Left lung (tissue), 10 donors: Measurements from ENCODE around the gene MTUS2. TPM values are rescaled to one million over a fixed set of nuclear protein-coding genes. Genes with fewer than 3 reads are reported as not detected.
A peak's percentile ranks its signal among the peaks of the same experiment; 100 is the strongest.
"Not testable (repeated sequence)": the region's sequence is repeated elsewhere in the genome, so short reads cannot be mapped to it uniquely, and the experiment has no call there.

Source experiments
- ATAC-seq: fragments of 200-7000 bp; cut with Tn5 transposase; one replicate; pipeline ENCODE4 v1.9.1; 2020; ENCODE audit warnings: moderate library complexity
- DNase-seq, 4 donors: peaks; one replicate each; pipeline ENCODE4 v3.0.0-alpha.2; 2013 to 2020
- H3K27ac ChIP-seq, 2 donors: fragments of 200-600 bp; sonication (generic) in 1 of 2; one replicate each; pipeline versions ENCODE4 v1.5.0 to v1.8.0; 2020 to 2021
- H3K27me3 ChIP-seq, 2 donors: fragments of 200-600 bp; sonication (generic) in 1 of 2; one replicate each; pipeline versions ENCODE4 v1.5.0 to v1.8.0; 2020 to 2021
- H3K36me3 ChIP-seq, 2 donors: fragments of 200-600 bp; sonication (generic) in 1 of 2; one replicate each; pipeline versions ENCODE4 v1.5.0 to v1.8.0; 2020 to 2021
- H3K4me1 ChIP-seq, 2 donors: fragments of 200-600 bp; one replicate each; pipeline ENCODE4 v1.8.0; 2021
- H3K4me3 ChIP-seq, 2 donors: fragments of 200-600 bp; sonication (generic) in 1 of 2; one replicate each; pipeline versions ENCODE4 v1.5.0 to v1.8.0; 2020 to 2021; ENCODE audit warnings: mild to moderate bottlenecking in 1 of 2
- H3K9me3 ChIP-seq, 2 donors: fragments of 200-600 bp; sonication (generic) in 1 of 2; one replicate each; pipeline versions ENCODE4 v1.5.0 to v1.8.0; 2020 to 2021
- CTCF ChIP-seq, 2 donors: fragments of 200-600 bp; sonication (generic) in 1 of 2; IDR thresholded peaks; one replicate each; pipeline versions ENCODE4 v1.5.0 to v1.8.0; 2021; ENCODE audit warnings: antibody characterized with exemption in 2 of 2
- intact Hi-C, 2 donors: fragments of 100-400 bp; cut with DNase I; formaldehyde crosslinking; loops; one replicate each; pipeline versions ENCODE4 v1.11.2 to v1.14.2; 2022
- polyA plus RNA-seq, 6 donors: library from polyadenylated mRNA; unstranded; fragments of 120-200 nt; gene quantifications; one replicate each; pipeline ENCODE4 v1.2.1, GENCODE V29; 2013; ENCODE audit not compliant: insufficient read length in 6 of 6
- total RNA-seq, 2 donors: library from RNA; stranded (reverse); fragmentation: NEBNext Ultra II Directional; extraction: Animal tissue kit (Norgen Biotek cat#: 25700); gene quantifications; one replicate each; pipeline ENCODE4 v1.2.1, GENCODE V29; 2021
- donor health status: DM: no; HTN: yes; CAD: no.
- donor health status: DM: no; HTN: no; CAD: no.

The MTUS2 gene
- total and polyA plus RNA-seq, 8 donors = 0.21 to 0.92 (median 0.50) TPM

GRCh38 chr13:28984825-28985224 is 164.7 kb downstream of the MTUS2 start:
- Histone ChIP-seq H3K4me1 (no peaks in the 10 kb centered on the region), H3K9me3 (no peaks in the 10 kb centered on the region), H3K4me3 (no peak overlapping the region), H3K36me3 (no peaks in the 10 kb centered on the region), H3K27me3 (peaks cover 0 to 32% of the 10 kb centered on the region in 2 donors), H3K27ac (no peak overlapping the region)
- intact Hi-C loops = no loop called here
- no peak for TF ChIP-seq CTCF (IDR thresholded peaks at IDR 0.05)
- no peak for DNase-seq
- ATAC-seq = no peak

- intact Hi-C loops, DNase-seq, H3K27ac ChIP-seq, ATAC-seq, H3K4me1 ChIP-seq, H3K9me3 ChIP-seq, H3K36me3 ChIP-seq, H3K4me3 ChIP-seq: not testable (repeated sequence)
- H3K27me3 ChIP-seq = peaks cover 0 to 11% of the 10 kb centered on the region in 2 donors
These were observed 170.2 kb downstream of the MTUS2 start for GRCh38 chr13:28990378-28990777.

GRCh38 chr13:28991764-28992163 is 171.6 kb downstream of the MTUS2 start:
- Histone ChIP-seq H3K27me3 (peaks cover 0 to 5% of the 10 kb centered on the region in 2 donors), H3K9me3 (no peaks in the 10 kb centered on the region), H3K36me3 (no peaks in the 10 kb centered on the region), H3K27ac (no peak overlapping the region), H3K4me3 (no peak overlapping the region), H3K4me1 (no peaks in the 10 kb centered on the region)
- no peak for TF ChIP-seq CTCF (IDR thresholded peaks at IDR 0.05)
- no peak for ATAC-seq
- intact Hi-C loops = no loop called here
- DNase-seq = no peak

- DNase-seq = no peak
- Histone ChIP-seq H3K4me1 (no peaks in the 10 kb centered on the region), H3K27me3 (no peaks in the 10 kb centered on the region), H3K27ac (no peak overlapping the region), H3K4me3 (no peak overlapping the region), H3K36me3 (no peaks in the 10 kb centered on the region), H3K9me3 (peaks cover 0 to 8% of the 10 kb centered on the region in 2 donors)
- TF ChIP-seq CTCF (IDR thresholded peaks at IDR 0.05) = no peak
- no peak for ATAC-seq
- intact Hi-C loops = no loop called here
These were observed 180.7 kb downstream of the MTUS2 start for GRCh38 chr13:29000826-29001225.

- TF ChIP-seq CTCF (IDR thresholded peaks at IDR 0.05) = no peak
- ATAC-seq (no peak), DNase-seq (peak in 2 of 4 donors; percentile 44 to 61)
- Histone ChIP-seq H3K27me3 (no peaks in the 10 kb centered on the region), H3K4me1 (no peaks in the 10 kb centered on the region), H3K36me3 (no peaks in the 10 kb centered on the region), H3K27ac (no peak overlapping the region), H3K9me3 (peaks cover 0 to 6% of the 10 kb centered on the region in 2 donors), H3K4me3 (no peak overlapping the region)
- intact Hi-C loops = no loop called here
These were observed 185.1 kb downstream of the MTUS2 start for GRCh38 chr13:29005035-29005762.

- Histone ChIP-seq H3K4me1 (no peaks in the 10 kb centered on the region), H3K4me3 (no peak overlapping the region), H3K27me3 (no peaks in the 10 kb centered on the region), H3K36me3 (no peaks in the 10 kb centered on the region), H3K9me3 (peaks cover 0 to under 1% of the 10 kb centered on the region in 2 donors), H3K27ac (no peak overlapping the region)
- no peak for TF ChIP-seq CTCF (IDR thresholded peaks at IDR 0.05)
- no peak for ATAC-seq
- intact Hi-C loops = no loop called here
- peak in 1 of 4 donors; percentile 23 for DNase-seq
These were observed 185.6 kb downstream of the MTUS2 start for GRCh38 chr13:29005763-29006120.
